ENCODE results near the gene VPS13C.

The VPS13C gene

GRCh38 chr15:62090988-62091387 is 30.7 kb upstream of the VPS13C start:
- no peak for DNase-seq (ENCODE audit: extremely low spot score)
- TF ChIP-seq PKNOX1 (IDR thresholded peaks at IDR 0.05) (no peak), NFRKB (IDR thresholded peaks at IDR 0.05) (no peak), CTBP1 (IDR thresholded peaks at IDR 0.05; ENCODE audit: borderline replicate concordance) (no peak), LEF1 (IDR thresholded peaks at IDR 0.05; ENCODE audit: borderline replicate concordance) (no peak), FOXM1 (IDR thresholded peaks at IDR 0.05; ENCODE audit: borderline replicate concordance) (no peak), ELF4 (IDR thresholded peaks at IDR 0.05) (no peak), TARDBP (IDR thresholded peaks at IDR 0.05) (no peak), ZNF384 (IDR thresholded peaks at IDR 0.05) (no peak), FOXA1 (IDR thresholded peaks at IDR 0.05) (no peak)
- CTCF ChIA-PET = no interaction called here
- POLR2A ChIA-PET = no interaction called here

DNA sequence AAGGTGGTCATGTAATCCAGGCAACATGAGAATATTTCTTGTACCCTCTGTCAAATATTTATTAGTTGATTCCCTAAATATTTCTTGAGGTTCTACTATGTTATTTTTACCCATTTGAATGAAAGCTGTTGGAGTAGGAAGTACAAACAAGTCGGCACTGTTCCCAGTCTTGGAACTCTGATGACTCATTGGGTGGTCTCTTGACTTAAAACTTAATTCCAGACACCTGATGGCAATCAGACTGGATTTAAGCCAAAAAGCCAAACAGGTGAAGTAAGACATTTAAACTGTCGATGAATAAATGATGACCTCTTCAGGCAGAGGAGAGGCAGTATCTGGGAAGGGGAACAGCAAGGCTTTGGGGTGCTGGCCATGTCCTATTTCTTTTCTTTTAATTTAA is 29.4 kb upstream of the VPS13C start:
- CTCF ChIA-PET = no interaction called here
- POLR2A ChIA-PET = no interaction called here
- no peak for DNase-seq (ENCODE audit: extremely low spot score)
- TF ChIP-seq LEF1 (IDR thresholded peaks at IDR 0.05; ENCODE audit: borderline replicate concordance) (no peak), FOXK2 (IDR thresholded peaks at IDR 0.05) (no peak), SUZ12 (IDR thresholded peaks at IDR 0.05) (no peak), SP1 (IDR thresholded peaks at IDR 0.05) (no peak), CTBP1 (IDR thresholded peaks at IDR 0.05; ENCODE audit: borderline replicate concordance) (no peak), ELF4 (IDR thresholded peaks at IDR 0.05) (no peak), L3MBTL2 (conservative IDR thresholded peaks at IDR 0.05) (no peak), FOXM1 (IDR thresholded peaks at IDR 0.05; ENCODE audit: borderline replicate concordance) (no peak), TARDBP (IDR thresholded peaks at IDR 0.05) (no peak), FOXA1 (IDR thresholded peaks at IDR 0.05) (no peak), PKNOX1 (IDR thresholded peaks at IDR 0.05) (no peak)

- CTCF ChIA-PET = no interaction called here
Measured at GRCh38 chr15:62088353-62088693, 28.1 kb upstream of the VPS13C start.

DNA sequence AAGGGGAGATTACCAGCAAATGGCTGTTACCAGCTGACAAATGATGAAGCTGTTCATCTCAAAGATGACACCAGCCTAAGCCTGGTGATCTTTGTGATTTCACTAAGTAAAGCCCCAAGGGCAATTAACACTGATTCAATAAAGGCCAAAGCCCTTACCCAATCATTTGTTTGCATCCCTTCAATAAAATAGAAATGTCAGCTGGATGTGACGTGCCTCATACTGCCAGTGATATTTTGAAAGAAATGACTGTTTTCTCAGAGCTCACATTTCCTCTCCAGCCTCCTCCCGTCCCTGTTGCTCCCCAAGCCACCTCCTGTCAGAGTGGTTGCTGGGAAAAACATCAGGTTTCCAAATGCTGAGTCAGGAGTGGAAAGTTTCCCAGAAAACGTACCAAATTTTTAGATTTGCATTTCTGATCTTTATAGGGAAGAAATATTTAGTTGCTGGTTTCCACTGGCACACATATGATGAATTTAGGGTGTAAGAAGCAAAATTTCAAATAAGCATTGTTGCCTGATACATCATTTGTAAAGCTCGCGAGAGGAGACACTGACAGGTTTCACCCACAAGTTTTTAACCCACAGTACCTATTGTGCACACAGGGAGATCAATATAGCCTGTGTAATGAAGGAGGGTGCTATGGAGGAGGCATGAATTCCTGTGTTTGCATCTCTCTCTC is 27.6 kb upstream of the VPS13C start:
- TF ChIP-seq FOXM1 (IDR thresholded peaks at IDR 0.05; ENCODE audit: borderline replicate concordance) (no peak), BHLHE40 (IDR thresholded peaks at IDR 0.05; ENCODE audit: borderline replicate concordance) (no peak), SUZ12 (IDR thresholded peaks at IDR 0.05) (no peak), CTBP1 (IDR thresholded peaks at IDR 0.05; ENCODE audit: borderline replicate concordance) (no peak), PKNOX1 (IDR thresholded peaks at IDR 0.05) (no peak), FOXK2 (IDR thresholded peaks at IDR 0.05) (no peak), NFRKB (IDR thresholded peaks at IDR 0.05) (no peak)
- POLR2A ChIA-PET = no interaction called here
- CTCF ChIA-PET = no interaction called here
- no peak for DNase-seq (ENCODE audit: extremely low spot score)

More at GRCh38 chr15:62088353-62088693, 28.1 kb upstream of the VPS13C start:
- DNase-seq (ENCODE audit: extremely low spot score) = no peak
- POLR2A ChIA-PET = no interaction called here
- TF ChIP-seq SP1 (IDR thresholded peaks at IDR 0.05) (no peak), TARDBP (IDR thresholded peaks at IDR 0.05) (no peak), CTBP1 (IDR thresholded peaks at IDR 0.05; ENCODE audit: borderline replicate concordance) (no peak), FOXA1 (IDR thresholded peaks at IDR 0.05) (no peak), SUZ12 (IDR thresholded peaks at IDR 0.05) (no peak), PKNOX1 (IDR thresholded peaks at IDR 0.05) (no peak), NFRKB (IDR thresholded peaks at IDR 0.05) (no peak), ELF4 (IDR thresholded peaks at IDR 0.05) (no peak), BHLHE40 (IDR thresholded peaks at IDR 0.05; ENCODE audit: borderline replicate concordance) (no peak)

- no peak for DNase-seq (ENCODE audit: extremely low spot score)
- TF ChIP-seq FOXM1 (IDR thresholded peaks at IDR 0.05; ENCODE audit: borderline replicate concordance) (no peak), ARNT (IDR thresholded peaks at IDR 0.05) (no peak), L3MBTL2 (conservative IDR thresholded peaks at IDR 0.05) (no peak), ZNF384 (IDR thresholded peaks at IDR 0.05) (no peak), ELF4 (IDR thresholded peaks at IDR 0.05) (no peak), CTBP1 (IDR thresholded peaks at IDR 0.05; ENCODE audit: borderline replicate concordance) (no peak), FOXA1 (IDR thresholded peaks at IDR 0.05) (no peak), LEF1 (IDR thresholded peaks at IDR 0.05; ENCODE audit: borderline replicate concordance) (no peak), PKNOX1 (IDR thresholded peaks at IDR 0.05) (no peak), HDGF (IDR thresholded peaks at IDR 0.05; ENCODE audit: borderline replicate concordance) (no peak), NFRKB (IDR thresholded peaks at IDR 0.05) (no peak), BHLHE40 (IDR thresholded peaks at IDR 0.05; ENCODE audit: borderline replicate concordance) (no peak), TARDBP (IDR thresholded peaks at IDR 0.05) (no peak), SP1 (IDR thresholded peaks at IDR 0.05) (no peak), FOXK2 (IDR thresholded peaks at IDR 0.05) (no peak), SUZ12 (IDR thresholded peaks at IDR 0.05) (no peak)
- ChIA-PET POLR2A (no interaction called here), CTCF (no interaction called here)
Measured at GRCh38 chr15:62085740-62086139, 25.5 kb upstream of the VPS13C start.
